Neural cell (in vitro differentiated cells): ENCODE measurements around the gene KRT85.

Experiments used
- CTCF ChIP-seq: fragments of 450-650 bp; IDR thresholded peaks from 2 replicates; pipeline ENCODE4 v1.5.1; 2014; ENCODE audit warnings: antibody characterized with exemption, mild to moderate bottlenecking, moderate library complexity; ENCODE audit not compliant: poor library complexity, severe bottlenecking
- EP300 ChIP-seq: fragments of 450-650 bp; conservative IDR thresholded peaks from 2 replicates; pipeline ENCODE4 v1.6.1; 2014; ENCODE audit warnings: antibody characterized with exemption, mild to moderate bottlenecking, moderate library complexity; ENCODE audit not compliant: poor library complexity, severe bottlenecking
- EZH2 ChIP-seq: fragments of 200-600, 300-800 bp; shearing (Covaris generic), sonication (generic); IDR thresholded peaks from 2 replicates; pipeline ENCODE4 v1.6.1; 2014; ENCODE audit warnings: antibody characterized with exemption, low read length, borderline replicate concordance, mild to moderate bottlenecking; ENCODE audit not compliant: insufficient read depth, poor library complexity, severe bottlenecking
- POLR2AphosphoS5 ChIP-seq: IDR thresholded peaks from 2 replicates; pipeline ENCODE4 v1.6.1; 2012
- RAD21 ChIP-seq: fragments of 450-650 bp; conservative IDR thresholded peaks from 2 replicates; pipeline ENCODE4 v1.6.1; 2014; ENCODE audit warnings: antibody characterized with exemption, mild to moderate bottlenecking, moderate library complexity
- REST ChIP-seq: IDR thresholded peaks from 2 replicates; pipeline ENCODE4 v1.6.1; 2012; ENCODE audit warnings: borderline replicate concordance
- SMC3 ChIP-seq: fragments of 450-650 bp; conservative IDR thresholded peaks from 2 replicates; pipeline ENCODE4 v1.6.1; 2014; ENCODE audit warnings: antibody characterized with exemption, mild to moderate bottlenecking, moderate library complexity; ENCODE audit not compliant: poor library complexity
- TAF1 ChIP-seq: IDR thresholded peaks from 2 replicates; pipeline ENCODE4 v1.6.1; 2012; ENCODE audit warnings: low read depth

GRCh38 chr12:52312086-52312485 is 55.2 kb downstream of the KRT85 start:
- TF ChIP-seq CTCF (no peak), EZH2 (no peak), POLR2AphosphoS5 (no peak), REST (no peak), EP300 (no peak), RAD21 (no peak), SMC3 (no peak), TAF1 (no peak)
